C4-2B (cell line): ENCODE data around the gene RHO.

Experiments
- ZFX ChIP-seq: fragments of 450-650 bp; IDR thresholded peaks from 2 replicates; pipeline ENCODE4 v1.6.1; 2017
- TF ChIP-seq, protein P1 (sequence below): fragments of 450-650 bp; conservative IDR thresholded peaks from 2 replicates; pipeline ENCODE4 v1.5.1; 2017; ENCODE audit warnings: mild to moderate bottlenecking

DNA sequence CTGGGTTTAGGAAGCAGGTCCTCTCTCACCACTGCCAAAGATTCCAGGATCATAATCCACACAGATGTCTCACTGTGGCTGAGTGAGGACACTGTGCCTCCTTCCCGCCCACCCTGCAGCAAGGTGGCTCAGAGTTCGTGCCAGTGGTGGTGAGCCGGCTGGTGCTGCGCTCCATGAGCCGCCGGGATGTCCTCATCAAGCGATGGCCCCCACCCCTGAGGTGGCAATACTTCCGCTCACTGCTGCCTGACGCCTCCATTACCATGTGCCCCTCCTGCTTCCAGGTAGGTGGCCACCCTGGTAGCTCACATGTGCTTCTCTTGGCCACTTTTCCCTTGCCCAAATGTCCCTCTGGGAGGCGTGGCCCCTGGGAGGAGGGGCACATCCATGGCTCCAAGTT, 9.0 kb upstream of the RHO start:
- TF ChIP-seq, protein P1, sequence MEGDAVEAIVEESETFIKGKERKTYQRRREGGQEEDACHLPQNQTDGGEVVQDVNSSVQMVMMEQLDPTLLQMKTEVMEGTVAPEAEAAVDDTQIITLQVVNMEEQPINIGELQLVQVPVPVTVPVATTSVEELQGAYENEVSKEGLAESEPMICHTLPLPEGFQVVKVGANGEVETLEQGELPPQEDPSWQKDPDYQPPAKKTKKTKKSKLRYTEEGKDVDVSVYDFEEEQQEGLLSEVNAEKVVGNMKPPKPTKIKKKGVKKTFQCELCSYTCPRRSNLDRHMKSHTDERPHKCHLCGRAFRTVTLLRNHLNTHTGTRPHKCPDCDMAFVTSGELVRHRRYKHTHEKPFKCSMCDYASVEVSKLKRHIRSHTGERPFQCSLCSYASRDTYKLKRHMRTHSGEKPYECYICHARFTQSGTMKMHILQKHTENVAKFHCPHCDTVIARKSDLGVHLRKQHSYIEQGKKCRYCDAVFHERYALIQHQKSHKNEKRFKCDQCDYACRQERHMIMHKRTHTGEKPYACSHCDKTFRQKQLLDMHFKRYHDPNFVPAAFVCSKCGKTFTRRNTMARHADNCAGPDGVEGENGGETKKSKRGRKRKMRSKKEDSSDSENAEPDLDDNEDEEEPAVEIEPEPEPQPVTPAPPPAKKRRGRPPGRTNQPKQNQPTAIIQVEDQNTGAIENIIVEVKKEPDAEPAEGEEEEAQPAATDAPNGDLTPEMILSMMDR: no peak
- no peak for TF ChIP-seq ZFX
